Effector memory CD8-positive, alpha-beta T cell (primary cell): ENCODE data around the gene CD247.
A peak's percentile ranks its signal among the peaks of the same experiment; 100 is the strongest.

Source experiments
- ATAC-seq: fragments of 150-1000 bp; cut with Tn5 transposase; replicated peaks from 2 replicates; pipeline ENCODE4 v1.10.0; 2021; ENCODE audit warnings: mild to moderate bottlenecking, moderate library complexity
- DNase-seq, 3 experiments: peaks; one replicate each; pipeline ENCODE4 v3.0.0; 2021
- H3K27ac Mint-ChIP-seq, 2 donors: one replicate each; pipeline ENCODE4 v1.8.0; 2022; ENCODE audit warnings: mild to moderate bottlenecking in 2 of 2, mixed read lengths in 2 of 2, moderate library complexity in 2 of 2
- H3K27me3 Mint-ChIP-seq, 2 donors: one replicate each; pipeline ENCODE4 v1.8.0; 2022; ENCODE audit warnings: mixed read lengths in 2 of 2
- H3K36me3 Mint-ChIP-seq: one replicate; pipeline ENCODE4 v1.8.0; 2022; ENCODE audit warnings: mild to moderate bottlenecking, moderate library complexity, mixed read lengths; ENCODE audit not compliant: insufficient read depth
- H3K4me1 Mint-ChIP-seq, 2 donors: one replicate each; pipeline ENCODE4 v1.8.0; 2022; ENCODE audit warnings: low read depth in 2 of 2, mixed read lengths in 2 of 2
- H3K4me3 Mint-ChIP-seq, 2 donors: one replicate each; pipeline ENCODE4 v1.8.0; 2022; ENCODE audit warnings: mild to moderate bottlenecking in 2 of 2, mixed read lengths in 2 of 2, moderate library complexity in 2 of 2
- H3K9me3 Mint-ChIP-seq, 2 donors: one replicate each; pipeline ENCODE4 v1.8.0; 2022; ENCODE audit warnings: mixed read lengths in 2 of 2

The CD247 gene

GRCh38 chr1:167532375-167532774, 14.0 kb upstream of the CD247 start:
- no peak overlapping the region for H3K4me3 Mint-ChIP-seq
- no peaks in the 10 kb centered on the region for H3K9me3 Mint-ChIP-seq
- H3K27me3 Mint-ChIP-seq = no peaks in the 10 kb centered on the region
- H3K36me3 Mint-ChIP-seq = no peaks in the 10 kb centered on the region
- no peak for ATAC-seq
- DNase-seq = no peak
- H3K4me1 Mint-ChIP-seq = no peaks in the 10 kb centered on the region
- peak overlapping the region in 1 of 2 donors; percentile 29 for H3K27ac Mint-ChIP-seq

- Mint-ChIP-seq H3K4me1 (peaks cover 0 to 3% of the 10 kb centered on the region in 2 donors), H3K36me3 (peaks cover 2% of the 10 kb centered on the region), H3K9me3 (no peaks in the 10 kb centered on the region), H3K4me3 (no peak overlapping the region), H3K27ac (peak overlapping the region in 1 of 2 donors; percentile 25), H3K27me3 (peaks cover 0 to 7% of the 10 kb centered on the region in 2 donors)
- ATAC-seq = no peak
- no peak for DNase-seq
These were observed 11.6 kb upstream of the CD247 start for GRCh38 chr1:167529829-167530474.

GRCh38 chr1:167528057-167528728, 9.9 kb upstream of the CD247 start:
- ATAC-seq = no peak
- H3K4me1 Mint-ChIP-seq = peaks cover 0 to 3% of the 10 kb centered on the region in 2 donors
- H3K36me3 Mint-ChIP-seq = peaks cover 2% of the 10 kb centered on the region
- no peak overlapping the region for H3K4me3 Mint-ChIP-seq
- peaks cover 0 to 10% of the 10 kb centered on the region in 2 donors for H3K27me3 Mint-ChIP-seq
- H3K27ac Mint-ChIP-seq = no peak overlapping the region
- DNase-seq = no peak
- no peaks in the 10 kb centered on the region for H3K9me3 Mint-ChIP-seq

- DNase-seq (no peak), ATAC-seq (no peak)
- peaks cover 2% of the 10 kb centered on the region for H3K36me3 Mint-ChIP-seq
- peaks cover 0 to 10% of the 10 kb centered on the region in 2 donors for H3K27me3 Mint-ChIP-seq
- no peaks in the 10 kb centered on the region for H3K9me3 Mint-ChIP-seq
- H3K27ac Mint-ChIP-seq = no peak overlapping the region
- peaks cover 0 to 3% of the 10 kb centered on the region in 2 donors for H3K4me1 Mint-ChIP-seq
- no peak overlapping the region for H3K4me3 Mint-ChIP-seq
These were observed 8.5 kb upstream of the CD247 start for GRCh38 chr1:167526667-167527383.

- no peak overlapping the region for H3K4me3 Mint-ChIP-seq
- DNase-seq (no peak), ATAC-seq (no peak)
- no peaks in the 10 kb centered on the region for H3K9me3 Mint-ChIP-seq
- H3K36me3 Mint-ChIP-seq = peaks cover 3% of the 10 kb centered on the region
- peaks cover 4 to 5% of the 10 kb centered on the region in 2 donors for H3K4me1 Mint-ChIP-seq
- peaks cover 0 to 10% of the 10 kb centered on the region in 2 donors for H3K27me3 Mint-ChIP-seq
- H3K27ac Mint-ChIP-seq = no peak overlapping the region
These were observed 6.3 kb upstream of the CD247 start for GRCh38 chr1:167524651-167525050.

- no peak for ATAC-seq
- no peak overlapping the region for H3K27ac Mint-ChIP-seq
- no peak overlapping the region for H3K4me3 Mint-ChIP-seq
- H3K27me3 Mint-ChIP-seq = peaks cover 0 to 10% of the 10 kb centered on the region in 2 donors
- H3K4me1 Mint-ChIP-seq = peaks cover 11 to 14% of the 10 kb centered on the region in 2 donors
- no peaks in the 10 kb centered on the region for H3K9me3 Mint-ChIP-seq
- peaks cover 19% of the 10 kb centered on the region for H3K36me3 Mint-ChIP-seq
- no peak for DNase-seq
These were observed 3.9 kb upstream of the CD247 start for GRCh38 chr1:167522246-167522645.

GRCh38 chr1:167520711-167521206, 2.4 kb upstream of the CD247 start:
- H3K9me3 Mint-ChIP-seq = no peaks in the 10 kb centered on the region
- H3K27ac Mint-ChIP-seq = no peak overlapping the region
- H3K36me3 Mint-ChIP-seq = peaks cover 34% of the 10 kb centered on the region
- no peak for DNase-seq
- peaks cover 19 to 27% of the 10 kb centered on the region in 2 donors for H3K4me1 Mint-ChIP-seq
- ATAC-seq = no peak
- H3K4me3 Mint-ChIP-seq = no peak overlapping the region
- H3K27me3 Mint-ChIP-seq = peaks cover 0 to 10% of the 10 kb centered on the region in 2 donors

- DNase-seq (peak; percentile 78 to 80 (median 79)), ATAC-seq (peak; percentile 86)
- Mint-ChIP-seq H3K9me3 (no peaks in the 10 kb centered on the region), H3K27ac (peak overlapping the region; percentile 99 to 100), H3K27me3 (no peaks in the 10 kb centered on the region), H3K36me3 (peaks cover 55% of the 10 kb centered on the region), H3K4me1 (peaks cover 32 to 39% of the 10 kb centered on the region in 2 donors), H3K4me3 (peak overlapping the region; percentile 97 to 98)
These were observed 596 bp downstream of the CD247 start for GRCh38 chr1:167517535-167518330.

GRCh38 chr1:167516404-167517388, 1.6 kb downstream of the CD247 start:
- Mint-ChIP-seq H3K9me3 (no peaks in the 10 kb centered on the region), H3K27me3 (no peaks in the 10 kb centered on the region), H3K4me3 (peak overlapping the region; percentile 97 to 98), H3K4me1 (peaks cover 42 to 47% of the 10 kb centered on the region in 2 donors), H3K27ac (peak overlapping the region; percentile 99 to 100), H3K36me3 (peaks cover 65% of the 10 kb centered on the region)
- DNase-seq = peak in 2 of 3 experiments; percentile 26
- no peak for ATAC-seq

GRCh38 chr1:167515893-167516321, 2.4 kb downstream of the CD247 start:
- Mint-ChIP-seq H3K4me3 (peak overlapping the region; percentile 97 to 98), H3K36me3 (peaks cover 73% of the 10 kb centered on the region), H3K4me1 (peaks cover 45 to 49% of the 10 kb centered on the region in 2 donors), H3K27ac (peak overlapping the region; percentile 99 to 100), H3K9me3 (no peaks in the 10 kb centered on the region), H3K27me3 (no peaks in the 10 kb centered on the region)
- DNase-seq = no peak
- no peak for ATAC-seq

- peaks cover 76% of the 10 kb centered on the region for H3K36me3 Mint-ChIP-seq
- H3K27me3 Mint-ChIP-seq = no peaks in the 10 kb centered on the region
- H3K27ac Mint-ChIP-seq = peak overlapping the region; percentile 99 to 100
- H3K4me1 Mint-ChIP-seq = peaks cover 48 to 50% of the 10 kb centered on the region in 2 donors
- no peaks in the 10 kb centered on the region for H3K9me3 Mint-ChIP-seq
- DNase-seq (no peak), ATAC-seq (no peak)
- peak overlapping the region; percentile 97 to 98 for H3K4me3 Mint-ChIP-seq
These were observed 2.9 kb downstream of the CD247 start for GRCh38 chr1:167515461-167515860.

- Mint-ChIP-seq H3K4me3 (peak overlapping the region; percentile 97 to 98), H3K27me3 (no peaks in the 10 kb centered on the region), H3K36me3 (peaks cover 84% of the 10 kb centered on the region), H3K9me3 (no peaks in the 10 kb centered on the region), H3K4me1 (peaks cover 59 to 61% of the 10 kb centered on the region in 2 donors), H3K27ac (peak overlapping the region; percentile 89 to 99)
- no peak for DNase-seq
- ATAC-seq = no peak
These were observed 4.0 kb downstream of the CD247 start for GRCh38 chr1:167514288-167514687.
